ENCODE results near the gene RAB6B.

- no peak for TF ChIP-seq REST (IDR thresholded peaks at IDR 0.05; ENCODE audit: unreplicated experiment)
- TF ChIP-seq JUNB (IDR thresholded peaks at IDR 0.05; ENCODE audit: unreplicated experiment): no peak
- no peak for TF ChIP-seq CTCF (conservative IDR thresholded peaks at IDR 0.05; ENCODE audit: low read depth in 2 of 2)
- no peak for TF ChIP-seq POLR2AphosphoS5 (IDR thresholded peaks at IDR 0.05; ENCODE audit: low read depth)
- TF ChIP-seq CREB1 (CRISPR knock-in tag; IDR thresholded peaks at IDR 0.05; ENCODE audit: low read depth): no peak
- no peak for TF ChIP-seq EZH2 (IDR thresholded peaks at IDR 0.05; ENCODE audit: low read depth, unreplicated experiment)
- TF ChIP-seq EZH2phosphoT487 (IDR thresholded peaks at IDR 0.05; ENCODE audit: unreplicated experiment): no peak
- TF ChIP-seq NANOG (IDR thresholded peaks at IDR 0.05; ENCODE audit: borderline replicate concordance): no peak
- TF ChIP-seq ETS1 (IDR thresholded peaks at IDR 0.05): no peak
- no peak for TF ChIP-seq ZNF462 (CRISPR knock-in tag; IDR thresholded peaks at IDR 0.05)
- TF ChIP-seq STAT1 (IDR thresholded peaks at IDR 0.05; ENCODE audit: unreplicated experiment): no peak
Measured at GRCh38 chr3:133888726-133889340, 6.8 kb downstream of the RAB6B start.
